Trophoblast cell (in vitro differentiated cells and primary cell): ENCODE results near the gene WASHC2C.
"Not testable (repeated sequence)": the region's sequence is repeated elsewhere in the genome, so short reads cannot be mapped to it uniquely, and the experiment has no call there.

Source experiments
- DNase-seq, 2 donors: peaks; one replicate each; pipeline ENCODE4 v3.0.0-alpha.2; 2016
- H2AFZ ChIP-seq: 2 replicates; pipeline ENCODE4 v1.6.1; 2013; ENCODE audit warnings: low read length, moderate library complexity, mild to moderate bottlenecking; ENCODE audit not compliant: insufficient read depth, poor library complexity
- H2AK5ac ChIP-seq: 2 replicates; pipeline ENCODE4 v1.6.1; 2013; ENCODE audit warnings: mild to moderate bottlenecking, low read length
- H2BK120ac ChIP-seq: 2 replicates; pipeline ENCODE4 v1.6.1; 2013; ENCODE audit warnings: low read length, mild to moderate bottlenecking, moderate library complexity; ENCODE audit not compliant: insufficient read depth, poor library complexity
- H2BK12ac ChIP-seq: 2 replicates; pipeline ENCODE4 v1.6.1; 2013; ENCODE audit warnings: mild to moderate bottlenecking, low read length, moderate library complexity
- H2BK5ac ChIP-seq: 2 replicates; pipeline ENCODE4 v1.6.1; 2013; ENCODE audit warnings: low read length, low read depth, moderate library complexity, mild to moderate bottlenecking; ENCODE audit not compliant: poor library complexity
- H3K14ac ChIP-seq: 2 replicates; pipeline ENCODE4 v1.6.1; 2013; ENCODE audit warnings: mild to moderate bottlenecking, low read length
- H3K18ac ChIP-seq: 2 replicates; pipeline ENCODE4 v1.6.1; 2013; ENCODE audit warnings: mild to moderate bottlenecking, low read length
- H3K23ac ChIP-seq: 2 replicates; pipeline ENCODE4 v1.6.1; 2013; ENCODE audit warnings: low read length
- H3K27ac ChIP-seq: 2 replicates; pipeline ENCODE4 v1.5.1; 2013; ENCODE audit warnings: low read depth, mild to moderate bottlenecking, inconsistent platforms, low read length, moderate library complexity
- H3K27me3 ChIP-seq: 2 replicates; pipeline ENCODE4 v1.6.1; 2013; ENCODE audit warnings: inconsistent platforms, mild to moderate bottlenecking, low read length, moderate library complexity; ENCODE audit not compliant: insufficient read depth
- H3K36me3 ChIP-seq, 2 experiments: 1 replicate in 1 of 2; 2 replicates in 1 of 2; pipeline ENCODE4 v1.6.1; 2013; ENCODE audit warnings: low read length in 2 of 2, mild to moderate bottlenecking in 2 of 2, moderate library complexity in 1 of 2; ENCODE audit not compliant: insufficient read depth in 2 of 2, control insufficient read depth in 1 of 2
- H3K4ac ChIP-seq: 2 replicates; pipeline ENCODE4 v1.6.1; 2013; ENCODE audit warnings: low read depth, mild to moderate bottlenecking, low read length, moderate library complexity
- H3K4me1 ChIP-seq, 2 experiments: 1 replicate in 1 of 2; 2 replicates in 1 of 2; pipeline ENCODE4 v1.6.1; 2013; ENCODE audit warnings: low read length in 2 of 2, mild to moderate bottlenecking in 2 of 2, moderate library complexity in 1 of 2; ENCODE audit not compliant: insufficient read depth in 2 of 2, control insufficient read depth in 1 of 2
- H3K4me2 ChIP-seq: 2 replicates; pipeline ENCODE4 v1.6.1; 2013; ENCODE audit warnings: inconsistent platforms, mild to moderate bottlenecking, low read length, moderate library complexity
- H3K4me3 ChIP-seq: 2 replicates; pipeline ENCODE4 v1.5.1; 2013; ENCODE audit warnings: mild to moderate bottlenecking, low read depth, low read length, inconsistent platforms
- H3K79me1 ChIP-seq: one replicate; pipeline ENCODE4 v1.6.1; 2013; ENCODE audit warnings: low read length
- H3K79me2 ChIP-seq: 2 replicates; pipeline ENCODE4 v1.6.1; 2013; ENCODE audit warnings: low read length, mild to moderate bottlenecking; ENCODE audit not compliant: control insufficient read depth, insufficient read depth, poor library complexity
- H3K9ac ChIP-seq: 2 replicates; pipeline ENCODE4 v1.6.1; 2013; ENCODE audit warnings: mild to moderate bottlenecking, low read length
- H3K9me3 ChIP-seq: 2 replicates; pipeline ENCODE4 v1.6.1; 2013; ENCODE audit warnings: low read depth, mild to moderate bottlenecking, control low read depth, inconsistent platforms, low read length; ENCODE audit not compliant: insufficient read depth
- H4K12ac ChIP-seq: 2 replicates; pipeline ENCODE4 v1.6.1; 2013; ENCODE audit warnings: low read depth, mild to moderate bottlenecking, low read length, moderate library complexity
- H4K8ac ChIP-seq: 2 replicates; pipeline ENCODE4 v1.6.1; 2013; ENCODE audit warnings: low read depth, mild to moderate bottlenecking, low read length, moderate library complexity
- H4K91ac ChIP-seq: one replicate; pipeline ENCODE4 v1.6.1; 2013; ENCODE audit warnings: low read depth, mild to moderate bottlenecking, low read length, moderate library complexity
- WGBS: extraction: QIAGEN DNeasy Blood & Tissue Kit; methylation state at CpG from one replicate; pipeline ENCODE4 v1.1.7; 2013; ENCODE audit warnings: missing lambda C conversion rate; ENCODE audit not compliant: insufficient read length, insufficient coverage; ENCODE audit errors: extremely low coverage; 5-methylcytosine and 5-hydroxymethylcytosine counted together

WASHC2C gene

GRCh38 chr10:45723851-45724250 is 3.2 kb upstream of the WASHC2C start:
- not testable (repeated sequence) for H4K12ac ChIP-seq, H3K4ac ChIP-seq, H3K9me3 ChIP-seq, H2BK5ac ChIP-seq, H3K9ac ChIP-seq, H3K4me3 ChIP-seq, H2AFZ ChIP-seq, H3K14ac ChIP-seq, H3K36me3 ChIP-seq, DNase-seq, H2AK5ac ChIP-seq, H3K79me2 ChIP-seq, H4K91ac ChIP-seq, H3K4me1 ChIP-seq, H2BK120ac ChIP-seq, H2BK12ac ChIP-seq, H3K4me2 ChIP-seq, H3K27me3 ChIP-seq, H3K79me1 ChIP-seq, H3K27ac ChIP-seq, H4K8ac ChIP-seq, H3K18ac ChIP-seq, H3K23ac ChIP-seq
- WGBS: 100% methylated on average over 6 of the region's 11 CpGs

GRCh38 chr10:45727421-45727965 is 427 bp downstream of the WASHC2C start:
- not testable (repeated sequence) for H3K79me2 ChIP-seq, DNase-seq, H3K4me1 ChIP-seq, H3K36me3 ChIP-seq, H3K9me3 ChIP-seq, H3K23ac ChIP-seq, H2AK5ac ChIP-seq, H2BK5ac ChIP-seq, H2BK12ac ChIP-seq, H3K27me3 ChIP-seq, H3K79me1 ChIP-seq
- Histone ChIP-seq H3K18ac (peak overlapping the region; percentile 57), H3K9ac (peak overlapping the region; percentile 76), H4K12ac (peak overlapping the region; percentile 63), H4K8ac (peak overlapping the region; percentile 93), H2AFZ (peak overlapping the region; percentile 66), H4K91ac (peak overlapping the region; percentile 50), H3K4ac (peak overlapping the region; percentile 15), H3K14ac (peak overlapping the region; percentile 42), H3K27ac (peak overlapping the region; percentile 38), H2BK120ac (peak overlapping the region; percentile 56), H3K4me2 (peak overlapping the region; percentile 69), H3K4me3 (peak overlapping the region; percentile 88)
- WGBS: no CpG with 5 or more reads among the region's 45 CpGs

- not testable (repeated sequence) for H3K27ac ChIP-seq, H4K91ac ChIP-seq, H3K4me1 ChIP-seq, DNase-seq, H3K79me2 ChIP-seq, H3K18ac ChIP-seq, H3K79me1 ChIP-seq, H2AK5ac ChIP-seq, H3K14ac ChIP-seq, H2AFZ ChIP-seq, H4K12ac ChIP-seq, H3K4ac ChIP-seq, H3K36me3 ChIP-seq, H4K8ac ChIP-seq, H2BK5ac ChIP-seq, H2BK12ac ChIP-seq, H3K4me2 ChIP-seq, H2BK120ac ChIP-seq, H3K9me3 ChIP-seq, H3K4me3 ChIP-seq, H3K9ac ChIP-seq, H3K23ac ChIP-seq, H3K27me3 ChIP-seq
- WGBS: no CpG with 5 or more reads among the region's 2 CpGs
Measured at GRCh38 chr10:45734449-45734848, 7.4 kb downstream of the WASHC2C start.

- no CpG with 5 or more reads among the region's 1 CpG for WGBS
- not testable (repeated sequence) for H3K14ac ChIP-seq, H2BK12ac ChIP-seq, H3K4me2 ChIP-seq, H3K9me3 ChIP-seq, H2AK5ac ChIP-seq, H3K27me3 ChIP-seq, H2AFZ ChIP-seq, H3K4ac ChIP-seq, H3K79me1 ChIP-seq, H3K4me1 ChIP-seq, H3K18ac ChIP-seq, H2BK5ac ChIP-seq, H3K27ac ChIP-seq, H4K91ac ChIP-seq, H3K9ac ChIP-seq, H2BK120ac ChIP-seq, H3K79me2 ChIP-seq, H3K36me3 ChIP-seq, H3K4me3 ChIP-seq, H3K23ac ChIP-seq, H4K12ac ChIP-seq, H4K8ac ChIP-seq
- peak in 1 of 2 donors; percentile 17 for DNase-seq
Measured at GRCh38 chr10:45734867-45735266, 7.8 kb downstream of the WASHC2C start.
